Measurements from ENCODE around the gene SLC5A9.

Gene SLC5A9

DNA sequence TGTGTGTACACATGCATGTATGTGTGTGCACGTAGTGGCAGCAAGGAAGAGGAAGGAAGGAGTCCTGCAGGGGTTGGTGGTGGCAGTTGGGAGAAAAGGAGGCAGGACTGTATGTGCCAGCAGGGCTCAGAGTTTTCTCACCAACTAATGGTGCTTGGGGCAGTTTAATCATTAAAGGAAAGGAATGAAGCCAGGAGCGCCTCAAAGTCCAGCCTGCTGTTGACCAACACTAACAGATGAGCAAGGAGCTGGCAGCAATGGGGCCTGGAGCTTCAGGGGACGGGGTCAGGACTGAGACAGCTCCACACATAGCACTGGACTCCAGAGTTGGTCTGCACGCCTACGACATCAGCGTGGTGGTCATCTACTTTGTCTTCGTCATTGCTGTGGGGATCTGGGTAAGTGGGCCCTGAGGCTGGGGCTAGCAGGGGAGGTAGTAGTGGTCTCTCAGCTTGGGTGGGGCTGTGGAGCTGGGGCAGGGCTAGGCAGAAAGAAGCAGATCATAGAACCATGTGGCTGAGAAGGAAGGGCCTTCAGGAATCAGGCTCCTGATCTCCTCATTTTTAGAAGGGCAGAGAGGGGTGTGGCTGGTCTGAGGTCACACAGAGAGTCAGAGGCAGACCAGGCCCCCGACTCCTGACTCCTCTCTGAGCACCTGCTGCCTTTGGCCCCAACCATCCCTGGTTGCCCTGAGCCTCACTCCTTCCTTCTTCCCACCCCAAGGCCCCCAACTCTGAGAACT is at the start of gene SLC5A9:
TSS of gene SLC5A9 (plus strand) at position 216 of the 742 bp plus-strand sequence. CDS start at position 237, 21 bp downstream.
- Mint-ChIP-seq H3K27me3 (no peaks in the 10 kb centered on the region), H3K4me1 (ENCODE audit: low read depth) (no peaks in the 10 kb centered on the region), H3K4me3 (no peak within 1 kb of the TSS), H3K36me3 (no peaks in the 10 kb centered on the region), H3K9me3 (ENCODE audit: low read depth) (no peaks in the 10 kb centered on the region), H3K27ac (no peak within 1 kb of the TSS)

DNA sequence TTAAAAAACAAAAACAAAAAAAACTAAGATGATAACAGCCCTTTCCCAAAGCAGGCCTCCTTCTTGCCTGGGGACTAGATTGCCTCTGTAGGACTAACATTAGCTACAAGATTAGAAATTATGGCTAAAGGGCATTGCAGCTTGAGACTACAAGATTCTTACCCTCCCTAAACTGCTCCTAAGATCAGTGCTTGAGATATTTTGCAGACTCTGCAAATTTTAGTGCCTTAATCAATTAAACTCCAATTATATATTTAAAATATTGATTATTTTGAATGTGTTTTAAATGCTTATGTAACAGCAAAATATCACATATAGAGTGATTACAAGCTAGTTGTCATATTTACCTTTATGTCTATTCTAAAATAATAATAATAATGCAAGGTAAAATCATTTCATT is 47.4 kb upstream of the SLC5A9 start:
- Mint-ChIP-seq H3K27me3 (peaks cover 21% of the 10 kb centered on the region), H3K4me1 (ENCODE audit: low read depth) (no peaks in the 10 kb centered on the region), H3K36me3 (peaks cover 4% of the 10 kb centered on the region), H3K4me3 (no peak overlapping the region), H3K27ac (no peak overlapping the region), H3K9me3 (ENCODE audit: low read depth) (peaks cover 6% of the 10 kb centered on the region)

DNA sequence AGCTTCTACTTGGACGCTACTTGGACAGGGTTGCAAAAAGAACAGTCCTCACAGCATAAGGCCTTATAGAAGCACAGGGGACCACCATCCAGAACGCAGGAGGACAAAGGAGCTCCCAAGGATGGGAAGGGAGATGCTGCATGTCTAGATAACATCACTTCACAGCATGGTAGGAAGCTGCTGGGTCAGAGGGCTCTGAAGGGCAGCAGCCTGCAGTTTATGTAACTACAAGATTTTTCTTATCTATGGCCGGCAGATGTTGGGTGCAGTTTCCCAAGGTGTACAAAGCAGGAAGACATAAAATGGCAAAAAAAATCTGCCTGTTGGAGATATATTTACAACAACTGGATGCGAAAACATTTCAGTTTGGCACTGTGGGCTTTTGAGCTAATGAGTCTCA is 45.3 kb upstream of the SLC5A9 start:
- H3K9me3 Mint-ChIP-seq (ENCODE audit: low read depth), result no peaks in the 10 kb centered on the region
- H3K27ac Mint-ChIP-seq, result no peak overlapping the region
- H3K36me3 Mint-ChIP-seq, result no peaks in the 10 kb centered on the region
- H3K4me3 Mint-ChIP-seq, result no peak overlapping the region
- H3K4me1 Mint-ChIP-seq (ENCODE audit: low read depth), result no peaks in the 10 kb centered on the region
- peaks cover 15% of the 10 kb centered on the region for H3K27me3 Mint-ChIP-seq

DNA sequence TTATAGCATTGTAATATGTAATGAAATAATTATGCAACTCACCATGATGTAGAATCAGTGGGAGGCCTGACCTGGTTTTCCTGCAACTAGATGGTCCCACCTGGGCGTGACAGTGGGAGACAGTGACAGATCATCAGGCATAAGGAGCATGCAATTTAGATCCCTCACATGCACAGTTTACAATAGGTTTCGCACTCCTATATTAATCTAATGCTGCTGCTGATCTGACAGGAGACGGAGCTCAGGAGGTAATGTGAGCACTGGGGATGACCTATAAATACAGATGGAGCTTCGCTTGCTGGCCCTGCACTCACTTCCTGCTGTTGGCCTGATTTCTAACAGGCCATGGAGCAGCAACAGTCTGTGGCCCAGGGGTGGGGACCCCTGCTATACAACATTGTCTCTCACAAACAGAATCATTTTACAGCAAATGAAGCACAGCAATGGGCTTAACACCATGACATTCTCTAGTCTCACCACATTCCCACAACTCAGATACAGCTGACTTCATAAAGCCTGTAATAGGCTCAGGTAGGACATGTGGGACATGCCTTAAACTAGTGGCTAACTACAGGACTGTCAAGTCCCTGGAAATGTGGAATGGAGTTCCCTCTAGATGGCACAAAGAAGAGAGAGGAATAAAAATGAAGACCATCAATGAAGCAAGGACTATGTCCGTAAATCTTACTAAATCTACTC is 40.7 kb upstream of the SLC5A9 start:
- Mint-ChIP-seq H3K4me3 (no peak overlapping the region), H3K27ac (no peak overlapping the region), H3K4me1 (ENCODE audit: low read depth) (no peaks in the 10 kb centered on the region), H3K9me3 (ENCODE audit: low read depth) (no peaks in the 10 kb centered on the region), H3K27me3 (peaks cover 13% of the 10 kb centered on the region), H3K36me3 (no peaks in the 10 kb centered on the region)

DNA sequence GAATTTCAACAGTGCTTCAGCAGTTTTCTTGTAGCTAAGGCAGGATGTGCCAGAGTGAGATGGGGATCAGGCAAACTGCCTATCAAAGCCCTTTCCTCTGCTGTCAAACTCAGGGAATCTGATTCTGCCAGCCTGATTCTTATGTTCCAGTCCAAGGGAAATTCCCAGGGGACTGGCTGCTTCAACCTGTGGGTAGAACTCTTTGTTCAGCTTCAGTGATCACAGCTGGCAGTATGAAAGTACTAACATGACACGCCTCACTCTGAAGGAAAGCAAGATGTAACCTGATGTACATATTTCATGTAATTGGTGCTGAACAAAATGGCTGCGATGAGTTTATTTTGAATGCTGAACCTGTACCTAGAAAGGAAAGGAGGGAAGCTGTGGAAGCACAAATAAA is 40.1 kb upstream of the SLC5A9 start:
- Mint-ChIP-seq H3K4me3 (no peak overlapping the region), H3K9me3 (ENCODE audit: low read depth) (peaks cover under 1% of the 10 kb centered on the region), H3K27ac (no peak overlapping the region), H3K36me3 (no peaks in the 10 kb centered on the region), H3K27me3 (peaks cover 13% of the 10 kb centered on the region), H3K4me1 (ENCODE audit: low read depth) (no peaks in the 10 kb centered on the region)

DNA sequence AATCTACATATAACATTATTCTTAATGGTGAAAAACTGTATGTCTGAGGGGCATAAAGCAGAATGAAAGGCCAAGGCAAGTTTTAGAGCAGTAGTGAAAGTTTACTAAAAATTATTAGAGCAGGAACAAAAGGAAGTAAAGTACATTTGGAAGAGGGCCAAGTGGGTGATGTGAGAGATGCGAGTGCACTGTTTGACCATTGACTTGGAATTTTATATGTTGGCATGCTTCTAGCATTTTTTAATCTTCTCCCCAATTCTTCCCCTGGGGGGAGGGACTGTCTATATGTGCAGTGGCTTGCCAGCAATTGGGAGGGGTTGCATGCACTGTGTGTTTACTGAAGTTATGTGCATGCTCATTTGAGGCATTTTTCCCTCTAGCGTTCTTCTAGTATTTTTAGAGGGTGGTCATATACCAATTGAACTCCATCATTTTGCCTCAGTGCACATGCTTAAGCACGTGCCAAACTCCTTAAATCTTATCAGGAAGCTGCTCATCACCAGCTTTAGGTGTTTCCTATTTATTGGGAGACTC is 36.1 kb upstream of the SLC5A9 start:
- peaks cover 16% of the 10 kb centered on the region for H3K27me3 Mint-ChIP-seq
- no peaks in the 10 kb centered on the region for H3K36me3 Mint-ChIP-seq
- no peak overlapping the region for H3K27ac Mint-ChIP-seq
- peaks cover 5% of the 10 kb centered on the region for H3K9me3 Mint-ChIP-seq (ENCODE audit: low read depth)
- H3K4me3 Mint-ChIP-seq, result no peak overlapping the region
- H3K4me1 Mint-ChIP-seq (ENCODE audit: low read depth), result no peaks in the 10 kb centered on the region

DNA sequence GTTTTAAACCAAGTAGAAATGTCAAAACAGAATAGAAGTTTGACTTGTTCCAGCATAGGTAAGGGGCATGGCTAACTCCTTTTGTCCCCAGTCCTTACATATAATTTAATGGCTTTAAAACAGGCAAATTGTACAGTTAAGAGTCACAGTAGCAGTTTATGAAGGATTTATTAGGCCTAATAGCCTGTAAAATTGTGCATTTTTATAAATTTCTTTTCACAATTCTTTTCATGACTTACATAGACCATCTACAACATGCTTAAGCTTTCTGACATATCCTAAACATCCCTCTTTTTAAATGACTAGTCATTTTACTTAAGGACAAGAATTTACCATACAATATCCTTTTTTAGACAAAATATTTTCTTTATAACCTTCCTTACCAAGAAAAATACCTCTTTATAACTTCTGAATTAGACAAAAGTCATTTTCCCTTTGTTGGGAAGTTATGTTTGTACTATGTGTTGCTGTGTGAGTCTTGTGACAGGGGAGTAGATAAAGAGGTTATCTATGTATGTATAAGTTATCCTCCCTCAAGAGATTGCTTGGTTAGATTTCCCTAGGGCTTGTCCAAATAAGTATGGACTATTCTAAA is 34.5 kb upstream of the SLC5A9 start:
- no peak overlapping the region for H3K27ac Mint-ChIP-seq
- no peak overlapping the region for H3K4me3 Mint-ChIP-seq
- H3K27me3 Mint-ChIP-seq, result peaks cover 10% of the 10 kb centered on the region
- H3K9me3 Mint-ChIP-seq (ENCODE audit: low read depth), result peaks cover 5% of the 10 kb centered on the region
- H3K4me1 Mint-ChIP-seq (ENCODE audit: low read depth), result no peaks in the 10 kb centered on the region
- H3K36me3 Mint-ChIP-seq, result no peaks in the 10 kb centered on the region

DNA sequence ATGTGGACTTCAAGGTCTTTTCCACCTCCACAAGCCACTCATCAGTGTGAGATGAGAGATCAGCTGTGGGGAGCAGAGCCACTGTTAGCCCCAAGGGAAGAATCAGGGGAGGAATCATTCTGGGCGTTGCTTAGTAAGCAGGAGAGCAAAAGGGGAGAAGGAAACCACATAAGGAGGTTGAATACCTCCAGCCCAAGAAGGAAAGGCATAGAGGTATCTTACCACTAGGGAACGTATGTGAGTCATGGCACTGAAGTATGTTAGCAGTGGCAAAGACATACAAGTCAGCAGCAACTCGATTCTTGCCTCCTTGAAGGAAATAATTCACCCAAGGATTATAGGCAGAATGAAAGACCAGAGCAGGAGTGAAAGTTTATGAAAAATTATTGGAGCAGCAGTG is 31.6 kb upstream of the SLC5A9 start:
- peaks cover 8% of the 10 kb centered on the region for H3K27me3 Mint-ChIP-seq
- H3K4me1 Mint-ChIP-seq (ENCODE audit: low read depth), result no peaks in the 10 kb centered on the region
- peaks cover 5% of the 10 kb centered on the region for H3K9me3 Mint-ChIP-seq (ENCODE audit: low read depth)
- no peaks in the 10 kb centered on the region for H3K36me3 Mint-ChIP-seq
- H3K27ac Mint-ChIP-seq, result no peak overlapping the region
- no peak overlapping the region for H3K4me3 Mint-ChIP-seq

DNA sequence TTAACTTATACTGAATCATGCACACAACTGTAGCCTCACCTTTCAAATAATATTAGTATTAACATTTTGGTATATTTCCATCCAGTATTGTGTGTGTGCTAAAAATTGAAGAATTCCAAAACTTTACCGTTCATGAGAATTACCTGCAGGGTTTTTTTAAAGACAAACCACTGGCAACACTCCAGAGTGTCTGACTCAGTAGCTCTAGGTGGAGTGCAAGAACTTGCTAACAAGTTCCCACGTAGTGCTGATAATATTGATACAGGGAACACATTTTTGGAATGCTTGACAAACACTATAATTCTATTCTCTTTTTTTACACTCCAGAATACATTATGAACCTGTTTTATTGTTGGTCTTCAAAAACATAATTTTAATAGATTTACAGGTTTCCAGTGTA is 27.7 kb upstream of the SLC5A9 start:
- Mint-ChIP-seq H3K27me3 (peaks cover 3% of the 10 kb centered on the region), H3K4me1 (ENCODE audit: low read depth) (no peaks in the 10 kb centered on the region), H3K36me3 (no peaks in the 10 kb centered on the region), H3K27ac (no peak overlapping the region), H3K4me3 (no peak overlapping the region), H3K9me3 (ENCODE audit: low read depth) (no peaks in the 10 kb centered on the region)

DNA sequence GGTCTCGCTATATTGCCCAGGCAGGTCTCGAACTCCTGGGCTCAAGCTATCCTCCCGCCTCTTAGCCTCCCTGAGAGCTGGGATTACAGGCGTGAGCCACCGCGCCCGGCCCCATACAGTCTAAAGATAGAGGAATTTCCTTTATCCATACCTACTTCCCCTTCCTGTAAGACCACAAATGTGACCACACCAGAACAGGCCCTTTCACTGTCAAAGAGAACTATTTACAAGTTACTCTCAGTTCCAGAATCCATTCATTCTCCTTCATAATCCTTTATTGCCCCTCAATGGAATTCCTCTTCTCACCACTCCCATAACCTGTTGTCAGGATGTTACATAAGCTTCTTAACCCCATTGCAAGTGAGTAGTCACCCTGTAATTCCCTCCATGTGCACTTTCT is 26.3 kb upstream of the SLC5A9 start:
- Mint-ChIP-seq H3K27me3 (no peaks in the 10 kb centered on the region), H3K4me3 (no peak overlapping the region), H3K4me1 (ENCODE audit: low read depth) (no peaks in the 10 kb centered on the region), H3K9me3 (ENCODE audit: low read depth) (no peaks in the 10 kb centered on the region), H3K36me3 (no peaks in the 10 kb centered on the region), H3K27ac (no peak overlapping the region)

DNA sequence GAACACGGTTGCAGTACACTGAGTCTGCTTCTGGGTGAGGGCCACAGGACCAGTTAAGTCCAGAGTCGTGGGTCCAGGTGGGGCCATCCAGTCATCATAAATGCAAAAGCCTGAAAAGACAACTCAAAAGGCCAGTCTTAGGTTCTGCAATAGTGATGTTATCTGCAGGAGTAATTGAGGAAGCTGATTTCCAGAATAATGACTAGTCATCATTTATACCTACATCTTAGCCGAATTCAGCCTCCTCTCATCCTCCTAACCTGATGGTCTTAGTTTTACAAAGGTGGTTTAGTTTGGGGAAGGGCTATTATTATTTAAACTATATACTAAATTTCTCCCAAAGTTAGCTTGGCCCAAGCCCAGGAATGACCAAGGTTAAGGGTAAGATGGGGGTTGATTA is 23.5 kb upstream of the SLC5A9 start:
- no peak overlapping the region for H3K27ac Mint-ChIP-seq
- peaks cover 4% of the 10 kb centered on the region for H3K27me3 Mint-ChIP-seq
- H3K4me3 Mint-ChIP-seq, result no peak overlapping the region
- H3K4me1 Mint-ChIP-seq (ENCODE audit: low read depth), result peaks cover 2% of the 10 kb centered on the region
- H3K36me3 Mint-ChIP-seq, result no peaks in the 10 kb centered on the region
- no peaks in the 10 kb centered on the region for H3K9me3 Mint-ChIP-seq (ENCODE audit: low read depth)

DNA sequence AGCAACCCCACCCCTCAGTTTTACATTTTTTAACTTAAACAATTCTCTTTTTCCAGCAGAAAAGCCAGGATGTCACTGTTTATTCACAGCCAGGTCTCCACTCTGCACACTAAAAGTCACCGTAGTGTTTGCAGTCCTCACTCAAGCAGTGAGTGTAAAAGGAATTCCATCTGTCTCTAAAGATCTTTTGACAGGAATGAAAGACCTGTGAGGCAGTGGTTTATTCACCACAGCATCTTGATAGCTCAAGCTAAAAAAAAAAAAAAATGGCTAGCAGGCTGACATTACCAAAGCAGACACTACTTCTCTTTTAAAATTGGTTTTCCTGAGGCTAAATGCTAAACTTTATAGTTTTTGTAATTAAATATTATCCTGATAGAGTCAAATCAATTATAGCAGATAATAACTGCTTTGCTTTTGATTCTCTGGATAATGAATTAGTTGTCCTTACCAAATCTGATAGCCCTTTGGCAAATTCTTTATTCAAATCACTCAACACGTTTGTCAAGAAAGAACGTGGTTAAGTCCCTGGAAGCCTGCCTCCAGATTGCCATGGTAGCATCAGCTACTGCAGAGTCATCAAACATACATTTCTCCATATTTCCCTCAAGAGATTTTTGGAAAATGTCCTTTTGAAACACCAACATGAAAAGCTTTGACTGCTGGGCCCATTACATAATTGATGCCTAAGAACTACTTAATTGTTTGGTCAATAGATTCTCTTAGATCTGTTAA is 22.2 kb upstream of the SLC5A9 start:
- no peak overlapping the region for H3K27ac Mint-ChIP-seq
- H3K4me3 Mint-ChIP-seq, result no peak overlapping the region
- H3K36me3 Mint-ChIP-seq, result no peaks in the 10 kb centered on the region
- peaks cover 4% of the 10 kb centered on the region for H3K27me3 Mint-ChIP-seq
- H3K4me1 Mint-ChIP-seq (ENCODE audit: low read depth), result peaks cover 2% of the 10 kb centered on the region
- no peaks in the 10 kb centered on the region for H3K9me3 Mint-ChIP-seq (ENCODE audit: low read depth)

DNA sequence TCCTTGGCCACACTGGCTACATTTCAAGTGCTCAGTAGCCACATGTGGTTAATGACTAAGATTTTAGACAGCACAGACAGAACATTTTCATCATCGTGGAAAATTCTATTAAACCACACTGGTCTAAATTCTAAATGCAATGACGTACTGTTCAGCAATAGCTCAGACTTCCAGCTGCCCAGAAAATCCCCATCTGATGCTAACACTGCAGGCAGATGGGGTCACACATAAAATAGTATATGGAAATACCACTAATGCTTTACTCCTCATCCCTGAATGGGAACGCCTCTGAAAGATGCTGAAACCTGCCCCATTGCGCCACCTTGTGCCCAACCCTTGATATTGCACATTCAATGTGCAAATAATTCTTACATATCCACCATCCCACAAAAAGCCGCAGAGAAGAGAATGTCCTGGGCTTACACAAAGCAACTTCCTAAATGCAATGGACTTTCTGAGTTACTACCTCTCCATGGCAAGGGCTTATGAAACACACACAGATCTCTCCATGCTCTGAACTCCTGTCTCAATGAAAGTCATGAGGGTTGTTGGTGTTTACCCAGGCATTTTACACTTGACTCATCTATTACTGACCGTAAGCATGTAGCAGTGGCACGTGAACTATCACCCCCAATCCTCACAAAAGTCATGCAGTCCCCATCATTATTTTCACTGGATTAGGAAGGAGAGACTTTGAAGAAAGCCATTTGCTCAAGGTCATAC is 20.3 kb upstream of the SLC5A9 start:
- Mint-ChIP-seq H3K27ac (no peak overlapping the region), H3K4me3 (no peak overlapping the region)

DNA sequence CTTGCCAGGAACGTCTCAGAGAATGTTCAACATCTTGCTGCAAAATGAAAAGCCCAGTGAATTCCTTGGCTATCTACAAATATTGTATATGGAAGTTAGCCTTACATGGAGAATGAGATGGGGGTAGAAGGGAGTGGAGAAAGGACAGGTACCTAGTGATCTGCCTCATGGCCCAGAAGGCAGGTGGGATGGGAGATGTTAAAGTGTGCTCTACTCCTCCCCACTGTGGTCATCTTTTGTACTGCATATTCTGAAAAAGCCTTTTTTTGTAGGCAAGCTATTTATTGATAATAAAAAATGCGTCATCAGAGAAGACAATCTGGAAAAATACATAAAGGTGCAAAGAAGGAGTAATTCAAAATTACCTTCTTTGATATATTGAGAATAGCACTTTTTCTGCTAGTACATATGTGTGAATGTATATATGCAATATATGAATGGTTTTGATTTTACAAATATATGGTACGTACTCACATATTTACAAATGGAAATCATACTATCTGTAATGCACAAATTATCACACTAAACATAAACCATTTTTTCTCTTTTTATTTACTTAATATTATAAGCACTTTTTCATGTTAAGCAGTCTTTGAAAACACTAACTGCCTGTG is 19.1 kb upstream of the SLC5A9 start:
- peaks cover 2% of the 10 kb centered on the region for H3K4me1 Mint-ChIP-seq (ENCODE audit: low read depth)
- no peak overlapping the region for H3K27ac Mint-ChIP-seq
- H3K4me3 Mint-ChIP-seq, result no peak overlapping the region
- no peaks in the 10 kb centered on the region for H3K9me3 Mint-ChIP-seq (ENCODE audit: low read depth)
- H3K27me3 Mint-ChIP-seq, result peaks cover 4% of the 10 kb centered on the region
- H3K36me3 Mint-ChIP-seq, result no peaks in the 10 kb centered on the region

More for the DNA sequence above, 20.3 kb upstream of the SLC5A9 start:
- H3K9me3 Mint-ChIP-seq (ENCODE audit: low read depth), result no peaks in the 10 kb centered on the region
- H3K27me3 Mint-ChIP-seq, result peaks cover 4% of the 10 kb centered on the region
- no peaks in the 10 kb centered on the region for H3K36me3 Mint-ChIP-seq
- H3K4me1 Mint-ChIP-seq (ENCODE audit: low read depth), result peaks cover 2% of the 10 kb centered on the region
